DMS79 (cell line): Measurements from ENCODE around the gene PCCB.
"Not testable (repeated sequence)": the region's sequence is repeated elsewhere in the genome, so short reads cannot be mapped to it uniquely, and the experiment has no call there.

Source experiments
- DNase-seq: peaks from one replicate; lab custom pipeline; 2025; lab: John Stamatoyannopoulos, UW

PCCB gene

DNA sequence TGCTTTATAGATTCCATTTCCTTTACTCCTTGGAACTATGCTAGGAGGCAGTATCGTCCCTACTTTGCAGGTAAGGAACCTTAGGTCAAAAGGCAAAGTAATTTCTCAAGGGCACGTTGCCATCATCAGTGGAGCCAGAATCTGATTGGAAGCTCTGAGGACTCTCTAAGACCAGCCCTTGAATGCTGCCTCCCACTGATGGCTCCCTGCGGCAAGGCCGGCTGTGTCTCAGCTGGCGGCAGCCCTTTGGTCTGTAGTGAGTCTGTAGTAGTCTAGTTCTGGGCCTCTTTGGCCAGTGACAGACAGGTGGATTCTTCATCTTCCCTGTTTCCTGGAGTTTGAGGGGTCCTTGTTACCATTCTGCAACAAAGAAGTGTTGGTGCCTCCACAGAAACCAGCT, 76.2 kb downstream of the PCCB start:
- no peak for DNase-seq

DNA sequence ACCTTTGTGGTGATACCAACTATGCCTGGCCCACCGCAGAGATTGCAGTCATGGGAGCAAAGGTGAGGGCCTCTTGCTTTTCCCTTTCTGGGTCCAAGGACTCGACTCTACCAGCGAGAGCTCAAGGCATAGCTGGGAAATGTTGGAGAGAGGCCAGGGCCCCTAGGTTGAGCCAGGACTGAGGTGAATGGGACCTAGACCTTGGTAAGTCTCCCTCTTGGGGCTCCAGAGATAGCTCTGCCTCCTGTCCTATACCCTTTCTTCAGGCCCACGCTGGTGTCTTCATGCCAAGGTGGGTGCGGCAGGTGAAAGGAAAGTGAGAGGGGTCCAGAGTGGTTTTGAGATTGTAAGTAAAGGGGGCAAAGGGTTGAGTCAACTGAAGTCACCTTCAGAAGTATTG, 77.5 kb downstream of the PCCB start:
- DNase-seq = no peak

DNA sequence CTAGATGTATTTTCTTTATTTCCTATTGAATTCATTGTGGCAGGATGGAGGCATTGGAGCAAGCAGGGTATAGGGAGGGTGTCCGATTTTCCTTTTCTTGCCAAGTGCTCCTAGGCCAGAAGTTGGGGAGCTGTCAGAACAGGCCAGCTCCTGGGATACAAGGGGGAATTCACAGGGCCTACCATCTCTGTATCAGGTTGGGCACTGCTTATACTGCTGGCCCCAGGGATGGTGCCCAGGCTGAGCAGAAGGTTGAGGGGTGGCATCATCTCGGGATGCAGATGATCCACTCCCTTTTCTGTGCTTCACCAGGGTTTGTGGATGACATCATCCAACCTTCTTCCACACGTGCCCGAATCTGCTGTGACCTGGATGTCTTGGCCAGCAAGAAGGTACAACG, 79.5 kb downstream of the PCCB start:
- DNase-seq = no peak

DNA sequence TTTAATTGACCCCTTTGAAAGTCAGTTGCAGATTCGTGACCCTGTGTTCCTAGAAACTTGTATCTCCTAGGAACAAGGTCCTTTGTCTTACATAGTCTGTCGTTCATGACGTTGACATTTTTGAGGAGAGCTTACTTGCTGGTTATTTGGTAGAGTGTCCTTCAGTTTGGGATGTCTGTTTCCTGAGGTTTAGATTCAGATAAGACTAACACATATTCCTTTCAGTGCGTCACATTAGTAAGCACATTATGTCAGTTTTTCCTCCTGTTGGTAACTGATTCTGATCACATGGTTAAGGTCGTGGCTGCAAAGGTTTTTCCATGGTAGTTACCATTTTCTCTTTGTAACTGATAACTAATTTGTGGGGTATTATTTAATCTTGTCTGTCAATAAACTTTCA, 80.8 kb downstream of the PCCB start:
- no peak for DNase-seq

DNA sequence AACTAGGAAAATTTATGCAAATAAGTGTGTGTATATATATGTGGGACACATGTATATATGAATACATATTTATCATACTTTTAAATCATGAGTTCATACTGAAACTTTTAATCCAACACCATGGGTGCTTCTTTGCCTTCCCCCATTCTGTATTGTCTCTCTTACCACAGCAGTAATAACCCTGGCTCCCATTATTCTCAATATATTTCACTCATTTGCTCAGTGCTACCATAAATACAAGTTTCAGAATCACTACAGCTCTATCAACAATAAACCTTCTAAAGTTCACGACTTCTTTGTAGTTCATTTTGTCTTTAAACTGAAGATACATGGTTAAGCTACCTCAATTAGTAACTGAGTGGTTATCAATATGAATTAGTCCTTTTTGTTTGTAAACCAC, 82.2 kb downstream of the PCCB start:
- DNase-seq = no peak

DNA sequence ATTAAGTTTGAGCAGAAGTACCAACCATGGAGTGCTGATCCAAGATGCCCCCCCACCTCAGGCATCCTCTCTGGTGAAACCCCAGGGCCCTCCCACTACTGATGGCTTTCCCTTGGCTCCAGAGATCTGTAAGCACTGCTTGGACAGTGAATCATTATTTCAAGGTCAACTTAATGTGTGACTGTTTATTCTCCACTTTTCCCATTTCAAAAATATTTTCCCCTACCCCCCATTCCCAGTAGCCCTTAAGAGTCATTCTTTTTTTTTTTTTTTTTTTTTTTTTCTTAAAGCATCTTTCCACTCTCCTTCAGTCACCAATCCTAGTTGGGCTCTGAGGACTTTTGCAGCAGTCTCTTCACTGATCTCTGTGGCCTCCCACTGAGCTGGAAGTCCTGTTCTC, 82.6 kb downstream of the PCCB start:
- DNase-seq = no peak

DNA sequence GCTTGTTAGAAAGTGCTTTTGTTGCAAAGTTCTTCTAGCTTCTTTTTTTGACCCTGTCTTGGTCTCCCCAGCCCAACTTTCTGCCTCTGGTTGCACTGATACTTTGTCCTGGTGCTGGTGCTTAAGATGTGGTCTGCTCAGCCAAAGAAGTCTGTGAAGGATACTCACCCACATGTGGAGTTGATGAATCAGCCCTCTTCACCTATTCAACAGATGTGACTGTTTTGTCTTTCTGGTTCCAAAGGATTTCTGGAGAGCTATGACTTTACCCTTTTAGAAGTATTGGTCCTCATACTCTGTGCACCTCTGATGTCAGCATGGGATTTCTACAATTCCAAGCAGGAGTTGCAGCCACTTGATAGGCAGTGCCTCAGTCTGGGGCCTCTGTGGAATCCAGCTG, 84.1 kb downstream of the PCCB start:
- no peak for DNase-seq

DNA sequence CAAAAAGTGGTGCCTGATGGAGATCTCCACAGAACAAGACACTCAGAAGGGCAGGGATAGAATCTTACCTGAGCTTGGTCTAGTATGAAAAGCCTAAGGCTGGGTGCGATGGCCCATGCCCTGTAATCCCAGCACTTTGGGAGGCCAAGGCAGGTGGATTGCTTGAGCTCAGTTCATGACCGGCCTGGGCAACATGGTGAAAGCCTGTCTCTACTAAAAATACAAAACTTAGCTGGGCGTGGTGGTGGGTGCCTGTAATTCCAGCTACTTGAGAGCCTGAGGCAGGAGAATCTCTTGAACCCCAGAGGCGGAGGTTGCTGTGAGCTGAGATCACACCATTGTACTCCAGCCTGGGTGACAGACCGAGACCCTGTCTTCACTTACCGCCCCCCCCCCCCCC, 84.6 kb downstream of the PCCB start:
- not testable (repeated sequence) for DNase-seq

DNA sequence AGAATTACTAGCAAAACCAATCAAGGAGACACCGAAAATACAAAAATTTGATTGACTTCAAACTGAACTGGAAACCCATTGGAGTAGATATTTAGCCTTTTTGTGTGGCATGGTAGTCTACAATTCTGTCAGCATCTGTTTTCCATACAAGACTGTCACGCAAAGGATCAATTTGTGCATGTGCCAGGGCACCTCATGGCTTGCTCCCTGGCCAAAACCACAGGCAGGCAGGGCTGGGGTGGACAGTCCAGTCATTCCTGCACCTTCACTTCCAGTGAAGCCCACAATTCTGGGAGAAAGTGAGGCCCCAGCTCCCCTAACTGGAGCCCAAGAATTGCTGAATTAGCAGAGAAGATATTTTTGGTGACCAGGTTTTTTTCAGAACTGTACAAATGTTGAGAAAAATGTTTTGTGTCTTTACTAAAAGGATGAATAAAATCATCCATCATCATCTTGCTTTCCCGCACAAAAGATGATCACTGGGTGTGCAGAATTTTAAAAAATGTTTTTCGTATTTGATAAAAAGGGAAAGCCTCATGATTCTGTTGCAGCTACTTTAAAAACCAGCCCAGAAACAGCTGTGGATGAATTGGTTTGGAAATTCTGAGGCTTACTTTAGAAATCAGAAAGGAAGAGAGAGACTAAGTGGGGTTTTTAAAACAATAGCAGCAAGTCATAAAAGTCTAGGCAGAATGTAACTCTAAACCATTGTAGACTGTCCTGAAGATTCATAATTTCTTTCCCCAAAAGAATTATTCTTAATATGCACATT, 86.4 kb downstream of the PCCB start:
- no peak for DNase-seq

DNA sequence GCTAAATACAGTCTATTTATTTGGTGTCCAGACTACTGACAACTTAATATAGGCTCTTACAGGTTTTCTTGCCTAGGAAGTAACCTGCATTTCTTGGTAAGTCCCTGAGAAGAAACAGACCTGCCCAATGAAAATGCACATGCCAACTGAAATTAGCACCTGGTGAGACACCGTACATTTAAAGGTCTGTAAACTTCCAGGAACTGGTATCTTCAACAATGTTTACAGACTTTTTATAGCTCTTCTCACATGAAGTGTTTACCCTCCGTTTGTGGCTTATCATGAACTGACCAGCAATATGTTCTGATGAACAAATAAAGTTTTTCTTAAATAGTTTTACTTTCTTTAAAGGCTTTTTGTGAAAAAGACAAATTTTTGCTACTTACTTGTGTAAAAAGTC, 93.3 kb downstream of the PCCB start:
- peak; percentile 26 for DNase-seq

DNA sequence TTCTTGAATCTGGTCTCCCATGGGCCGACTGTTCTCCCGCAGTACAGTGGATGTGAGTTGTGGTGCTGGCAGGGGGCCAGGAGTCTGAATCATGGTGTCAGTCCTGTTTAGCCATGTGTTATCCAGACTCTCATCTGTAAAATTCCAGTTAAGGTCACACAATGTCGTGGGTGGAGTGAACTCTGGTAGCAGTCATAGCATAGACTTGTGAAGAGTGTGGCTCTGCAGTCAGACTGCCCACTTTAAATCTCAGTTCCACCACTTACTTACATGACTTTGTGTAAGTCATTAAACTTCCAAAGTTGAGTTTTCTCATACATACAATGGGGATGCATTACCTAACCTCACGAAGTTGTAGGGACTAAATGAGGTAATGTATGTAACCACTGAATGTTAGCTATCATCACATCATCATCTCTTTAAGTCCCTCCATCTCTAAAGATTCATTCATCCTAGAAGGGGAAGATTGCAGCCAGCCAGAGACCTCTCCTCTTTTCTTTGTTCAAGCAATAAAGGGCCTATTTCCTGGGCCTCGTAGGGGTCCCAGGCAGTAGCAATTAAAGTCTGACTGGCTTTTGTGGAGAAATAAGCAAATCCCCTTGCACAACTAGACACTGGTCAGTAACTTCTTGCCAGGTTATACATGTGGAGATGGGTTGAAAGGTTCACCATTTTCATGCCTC, 93.9 kb downstream of the PCCB start:
- no peak for DNase-seq

DNA sequence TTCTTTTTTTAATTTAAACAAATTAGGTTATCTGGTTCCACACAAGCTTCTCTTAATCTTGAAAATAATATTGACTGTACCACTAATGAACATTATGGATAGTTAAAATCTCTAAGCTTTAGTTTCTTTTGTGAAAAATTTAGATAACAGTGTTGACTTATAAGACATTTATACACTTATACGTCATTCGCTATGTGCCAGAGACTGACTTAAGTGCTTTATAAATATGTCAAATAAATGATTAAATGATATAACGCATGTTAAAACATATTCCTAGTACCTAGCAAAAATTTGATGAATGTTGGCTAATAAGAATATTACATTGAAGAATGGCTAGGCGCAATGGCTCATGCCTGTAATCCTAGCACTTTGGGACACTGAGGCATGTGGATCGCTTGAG, 96.3 kb downstream of the PCCB start:
- DNase-seq = no peak

DNA sequence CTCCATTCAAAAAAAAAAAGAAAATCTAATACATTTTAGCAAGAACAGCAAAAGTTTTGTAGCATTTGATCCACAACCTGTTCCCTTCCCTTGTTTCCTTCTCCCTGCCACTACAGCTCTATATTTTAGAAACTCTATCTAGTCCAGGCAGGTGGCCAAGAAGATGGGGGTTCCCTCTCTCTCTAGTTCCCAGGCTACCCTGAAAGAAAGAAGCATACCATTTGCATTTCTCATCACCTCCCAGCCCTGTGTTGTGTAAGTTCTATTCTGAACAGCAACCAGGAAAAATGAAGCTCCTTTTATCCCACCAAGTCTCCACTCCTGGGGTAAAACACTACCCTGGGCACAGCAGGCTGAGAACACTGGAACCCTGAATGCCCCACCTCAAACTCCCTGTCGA, 100.0 kb downstream of the PCCB start:
- DNase-seq = no peak

DNA sequence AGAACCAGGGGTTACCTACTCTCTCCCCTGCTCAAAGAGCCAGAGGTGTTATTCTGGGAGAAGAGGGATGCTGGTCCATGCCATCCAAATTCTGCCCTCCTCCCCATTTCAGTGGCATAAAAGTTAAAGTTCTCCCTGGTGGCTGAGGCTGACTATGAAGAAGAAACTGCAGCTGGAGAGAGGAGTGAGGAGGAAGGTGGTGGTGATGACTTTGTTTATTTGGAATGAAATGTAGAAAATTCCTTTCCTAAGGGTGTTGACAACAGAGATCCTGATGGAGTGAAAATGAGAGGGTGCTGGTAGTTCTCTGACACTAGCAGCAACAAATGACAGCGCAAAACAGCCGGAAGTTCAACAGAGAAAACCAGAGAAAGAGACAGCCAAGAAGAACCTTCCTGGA, 100.4 kb downstream of the PCCB start:
- no peak for DNase-seq

DNA sequence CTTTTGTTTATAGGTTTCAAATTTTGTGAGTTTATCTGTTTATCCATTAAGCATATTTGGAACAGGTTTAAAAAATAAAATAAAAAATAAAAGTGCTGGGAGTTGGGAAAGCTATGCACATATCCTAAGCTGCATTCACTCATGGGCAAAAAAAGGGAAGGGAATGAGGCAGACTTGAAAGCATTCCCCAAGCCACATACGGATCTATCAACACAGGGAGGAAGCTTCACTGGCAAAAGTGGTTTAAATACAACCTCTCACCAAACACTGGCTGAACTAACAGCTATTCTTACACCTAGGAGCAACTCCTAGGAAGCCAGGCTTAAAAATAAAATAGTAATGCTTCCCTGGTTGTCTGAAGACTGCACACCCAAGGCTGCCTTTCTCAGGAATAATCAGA, 101.2 kb downstream of the PCCB start:
- no peak for DNase-seq

DNA sequence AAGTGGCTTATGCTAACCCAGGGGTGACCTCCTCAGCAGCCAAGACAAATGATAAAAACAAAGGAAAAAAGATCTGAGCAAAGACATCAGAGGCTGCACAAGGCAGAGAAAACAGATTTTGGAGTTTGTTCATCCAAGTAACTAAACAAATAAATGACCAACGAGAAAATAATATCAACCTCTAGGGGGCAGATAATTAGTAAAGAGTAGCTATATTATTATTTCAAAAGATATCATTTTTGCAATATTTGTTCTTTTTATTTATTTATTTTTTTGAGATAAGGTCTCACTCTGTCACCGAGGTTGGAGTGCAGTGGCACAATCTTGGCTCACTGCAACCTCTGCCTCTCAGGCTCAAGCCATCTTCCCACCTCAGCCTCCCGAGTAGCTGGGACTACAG, 101.8 kb downstream of the PCCB start:
- no peak for DNase-seq

DNA sequence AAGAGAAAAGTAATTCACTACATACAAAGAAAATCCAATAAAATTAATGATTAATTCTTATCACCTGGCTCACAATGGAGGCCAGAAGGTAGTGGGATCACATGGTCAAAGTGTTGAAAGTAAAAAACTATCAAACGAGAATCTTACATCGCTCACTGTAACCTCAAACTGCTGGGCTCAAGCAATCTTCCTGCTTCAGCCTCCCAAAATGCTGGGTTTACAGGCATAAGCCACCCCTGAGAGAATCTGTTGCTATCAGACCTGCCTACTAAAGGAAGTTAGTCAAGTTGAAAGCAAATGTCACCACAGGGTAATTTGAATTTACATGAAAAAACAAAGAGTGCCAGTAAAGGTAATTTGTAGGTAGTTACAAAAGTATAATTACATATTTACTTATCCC, 103.3 kb downstream of the PCCB start:
- no peak for DNase-seq

DNA sequence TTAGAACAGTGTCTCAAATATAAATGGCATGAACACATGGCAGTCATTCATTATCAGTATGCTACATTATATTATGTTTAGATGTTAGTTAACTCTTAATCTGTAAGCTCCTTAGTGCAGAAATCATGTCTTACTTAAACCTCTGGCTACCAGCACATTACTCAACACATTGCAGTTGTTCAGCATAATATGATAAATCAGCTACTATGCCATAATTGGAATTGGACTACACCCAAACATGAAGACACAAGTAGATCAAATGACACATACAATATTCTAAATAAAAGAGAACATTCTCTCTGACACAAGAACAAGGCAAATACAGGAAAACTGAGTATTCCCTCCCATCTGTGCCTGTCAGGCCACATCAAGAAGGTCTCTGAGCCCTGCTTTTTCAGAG, 116.1 kb downstream of the PCCB start:
- DNase-seq = no peak

DNA sequence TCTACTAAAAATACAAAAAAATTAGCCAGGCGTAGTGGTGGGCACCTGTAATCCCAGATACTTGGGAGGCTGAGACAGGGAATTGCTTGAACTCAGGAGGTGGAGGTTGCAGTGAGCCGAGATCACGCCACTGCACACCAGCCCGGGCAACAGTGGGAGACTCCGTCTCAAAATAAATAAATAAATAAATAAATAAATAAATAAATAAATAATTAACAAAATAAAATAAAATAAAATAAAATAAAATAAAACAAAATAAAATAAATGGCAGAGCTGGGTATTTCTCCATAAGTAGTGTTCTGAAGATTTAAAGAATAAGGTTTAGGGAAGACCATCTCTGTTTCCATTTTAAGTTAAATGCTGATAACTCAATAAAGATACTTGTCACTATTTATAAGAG, 125.7 kb downstream of the PCCB start:
- not testable (repeated sequence) for DNase-seq

DNA sequence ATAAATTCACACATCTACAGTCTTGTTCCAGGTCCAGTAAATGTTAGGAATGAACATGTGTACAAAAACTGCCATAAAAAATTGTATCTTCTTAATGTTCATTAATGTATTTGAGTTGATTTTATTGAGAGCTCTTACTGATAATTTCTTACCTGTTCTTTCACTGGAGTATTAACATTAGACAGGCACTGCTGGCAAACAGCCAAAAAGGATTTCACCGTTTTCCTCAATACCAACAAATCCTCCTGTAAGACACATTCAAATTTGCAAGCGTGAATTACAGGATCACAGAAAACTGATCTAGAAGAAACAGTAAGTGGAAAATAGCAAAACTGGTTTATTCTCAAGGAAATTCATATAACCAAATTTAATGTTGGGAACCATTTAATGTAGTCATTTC, 127.4 kb downstream of the PCCB start:
- peak; percentile 1 for DNase-seq

DNA sequence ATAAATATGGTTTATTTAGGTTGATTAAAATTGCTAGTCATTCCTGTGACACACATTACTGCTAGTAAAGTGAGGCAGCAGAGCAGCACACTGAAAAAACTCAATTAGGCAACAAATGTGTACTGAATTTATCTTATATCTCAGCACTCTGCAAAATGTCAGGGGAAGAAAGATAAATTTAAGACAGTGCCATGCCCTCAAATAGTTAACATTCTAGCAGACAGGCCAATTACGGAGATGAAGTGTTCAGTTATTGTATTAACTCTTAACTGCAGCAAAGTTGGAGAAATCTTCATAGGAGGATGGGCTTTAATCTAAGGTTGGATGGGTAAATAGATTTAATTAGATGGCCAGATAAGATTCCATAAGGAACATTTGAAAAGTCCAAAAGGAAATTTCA, 127.9 kb downstream of the PCCB start:
- no peak for DNase-seq
